Tibial artery (tissue), 4 donors: ENCODE measurements around the gene NDRG3.
"Not testable (repeated sequence)": the region's sequence is repeated elsewhere in the genome, so short reads cannot be mapped to it uniquely, and the experiment has no call there.

Experiments used
- DNase-seq, 2 donors: peaks; one replicate each; pipeline ENCODE4 v3.0.0-alpha.2; 2019
- H3K27ac ChIP-seq, 2 donors: fragments of 200-600 bp; sonication (generic) in 1 of 2; 1 replicate in 1 of 2; 2 replicates in 1 of 2; pipeline ENCODE4 v1.5.1; 2018 to 2019; ENCODE audit warnings: mild to moderate bottlenecking in 1 of 2
- H3K27me3 ChIP-seq, 2 donors: fragments of 200-600 bp; sonication (generic) in 1 of 2; one replicate each; pipeline versions ENCODE4 v1.5.1 to v1.6.0; 2016 to 2019
- H3K36me3 ChIP-seq, 3 donors: fragments of 200-600 bp; sonication (generic) in 2 of 3; one replicate each; pipeline ENCODE4 v1.5.1; 2016 to 2019; ENCODE audit warnings: mild to moderate bottlenecking in 2 of 3
- H3K4me1 ChIP-seq, 4 donors: fragments of 200-600 bp; sonication (generic) in 2 of 4; 1 replicate in 3 of 4; 2 replicates in 1 of 4; pipeline ENCODE4 v1.5.1; 2016 to 2019
- H3K4me3 ChIP-seq, 2 donors: fragments of 200-600 bp; sonication (generic) in 1 of 2; 1 replicate in 1 of 2; 2 replicates in 1 of 2; pipeline ENCODE4 v1.5.1; 2018 to 2019; ENCODE audit warnings: mild to moderate bottlenecking in 2 of 2
- H3K9me3 ChIP-seq, 3 donors: fragments of 200-600 bp; sonication (generic) in 1 of 3; one replicate each; pipeline ENCODE4 v1.5.1; 2016 to 2019
- intact Hi-C: fragments of 100-400 bp; cut with DNase I; formaldehyde crosslinking; loops from one replicate; pipeline ENCODE4 v1.15.0; 2023; ENCODE audit warnings: low total_unique reads
- TF ChIP-seq, protein P1 (sequence below), 2 experiments: fragments of 200-600 bp in 1 of 2; fragments of 450-650 bp in 1 of 2; IDR thresholded peaks; one replicate each; pipeline ENCODE4 v1.5.1; 2017 to 2019; ENCODE audit warnings: antibody characterized with exemption in 2 of 2, mild to moderate bottlenecking in 1 of 2, moderate library complexity in 1 of 2

Gene NDRG3

GRCh38 chr20:36700438-36700837 lies 45.5 kb downstream of the NDRG3 start:
- H3K4me3 ChIP-seq = no peak overlapping the region
- DNase-seq = no peak
- no peaks in the 10 kb centered on the region for H3K36me3 ChIP-seq
- H3K4me1 ChIP-seq = peaks cover 0 to 47% (median 14%) of the 10 kb centered on the region in 4 donors
- no peaks in the 10 kb centered on the region for H3K27me3 ChIP-seq
- intact Hi-C loops = no loop called here
- no peak overlapping the region for H3K27ac ChIP-seq
- TF ChIP-seq, protein P1, sequence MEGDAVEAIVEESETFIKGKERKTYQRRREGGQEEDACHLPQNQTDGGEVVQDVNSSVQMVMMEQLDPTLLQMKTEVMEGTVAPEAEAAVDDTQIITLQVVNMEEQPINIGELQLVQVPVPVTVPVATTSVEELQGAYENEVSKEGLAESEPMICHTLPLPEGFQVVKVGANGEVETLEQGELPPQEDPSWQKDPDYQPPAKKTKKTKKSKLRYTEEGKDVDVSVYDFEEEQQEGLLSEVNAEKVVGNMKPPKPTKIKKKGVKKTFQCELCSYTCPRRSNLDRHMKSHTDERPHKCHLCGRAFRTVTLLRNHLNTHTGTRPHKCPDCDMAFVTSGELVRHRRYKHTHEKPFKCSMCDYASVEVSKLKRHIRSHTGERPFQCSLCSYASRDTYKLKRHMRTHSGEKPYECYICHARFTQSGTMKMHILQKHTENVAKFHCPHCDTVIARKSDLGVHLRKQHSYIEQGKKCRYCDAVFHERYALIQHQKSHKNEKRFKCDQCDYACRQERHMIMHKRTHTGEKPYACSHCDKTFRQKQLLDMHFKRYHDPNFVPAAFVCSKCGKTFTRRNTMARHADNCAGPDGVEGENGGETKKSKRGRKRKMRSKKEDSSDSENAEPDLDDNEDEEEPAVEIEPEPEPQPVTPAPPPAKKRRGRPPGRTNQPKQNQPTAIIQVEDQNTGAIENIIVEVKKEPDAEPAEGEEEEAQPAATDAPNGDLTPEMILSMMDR (IDR thresholded peaks at IDR 0.05) = no peak
- no peaks in the 10 kb centered on the region for H3K9me3 ChIP-seq

DNA sequence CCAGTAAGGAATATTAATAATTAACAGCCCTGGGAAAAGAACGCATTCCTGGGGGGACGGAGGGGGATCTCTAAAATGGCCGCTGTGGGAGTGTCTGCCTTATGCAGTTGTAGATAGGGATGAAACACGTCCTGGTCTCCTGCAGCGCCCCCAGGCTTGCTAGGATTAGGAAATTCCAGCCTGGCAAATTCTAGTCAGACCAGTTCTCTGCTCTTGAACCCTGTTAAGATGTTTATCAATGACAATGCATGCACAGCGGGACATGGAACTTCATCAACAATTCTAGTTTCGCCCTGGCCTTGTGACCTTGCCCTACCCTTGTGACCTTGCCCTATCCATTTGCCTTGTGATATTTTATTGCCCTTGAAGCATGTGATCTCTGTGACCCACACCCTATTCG lies 50.4 kb downstream of the NDRG3 start:
- H3K27ac ChIP-seq, H3K4me1 ChIP-seq, H3K4me3 ChIP-seq, H3K36me3 ChIP-seq, H3K27me3 ChIP-seq, H3K9me3 ChIP-seq, DNase-seq, intact Hi-C loops: not testable (repeated sequence)

DNA sequence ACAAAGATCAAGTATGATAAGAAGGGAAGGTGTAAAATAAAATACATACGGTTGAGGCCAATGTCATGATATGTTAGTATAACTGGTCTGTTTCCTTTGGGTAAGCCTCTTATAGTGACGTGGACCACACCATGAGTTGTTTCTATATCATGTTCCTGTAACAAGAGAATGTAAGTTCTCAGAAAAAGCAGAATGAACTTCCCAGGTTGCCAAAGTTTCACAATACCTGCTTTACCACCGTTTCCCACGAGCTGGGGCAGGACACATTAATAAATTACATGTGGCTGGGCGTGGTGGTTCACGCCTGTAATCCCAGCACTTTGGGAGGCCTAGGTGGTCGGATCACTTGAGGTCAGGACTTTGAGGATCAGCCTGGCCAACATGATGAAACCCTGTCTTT lies 57.3 kb downstream of the NDRG3 start:
- Histone ChIP-seq H3K4me1 (no peaks in the 10 kb centered on the region), H3K27me3 (no peaks in the 10 kb centered on the region), H3K36me3 (peaks cover 19 to 50% (median 20%) of the 10 kb centered on the region in 3 donors), H3K4me3 (no peak overlapping the region), H3K27ac (no peak overlapping the region), H3K9me3 (no peaks in the 10 kb centered on the region)
- intact Hi-C loops = no loop called here
- DNase-seq = no peak
- TF ChIP-seq, protein P1 (IDR thresholded peaks at IDR 0.05) = no peak

DNA sequence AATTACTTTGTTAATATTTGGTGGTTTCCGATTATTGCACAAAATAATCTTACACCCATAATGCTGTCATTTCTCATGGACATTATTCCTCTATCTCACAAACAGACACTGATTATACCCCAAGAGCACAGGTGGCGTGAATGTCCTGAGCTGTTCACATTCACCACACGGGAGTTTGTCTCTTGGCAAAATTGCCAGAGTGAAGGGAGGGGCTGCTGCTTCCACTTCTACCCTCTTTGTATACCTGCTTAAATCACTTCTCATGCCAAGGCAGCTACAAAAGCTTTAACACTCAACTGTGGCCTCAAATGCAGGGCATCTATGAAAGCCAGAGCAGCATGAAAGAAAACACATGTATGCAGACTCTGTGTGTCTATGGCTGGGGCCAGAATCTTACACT lies 58.0 kb downstream of the NDRG3 start:
- Histone ChIP-seq H3K9me3 (no peaks in the 10 kb centered on the region), H3K4me3 (no peak overlapping the region), H3K4me1 (no peaks in the 10 kb centered on the region), H3K27me3 (no peaks in the 10 kb centered on the region), H3K27ac (no peak overlapping the region), H3K36me3 (peaks cover 21 to 55% (median 21%) of the 10 kb centered on the region in 3 donors)
- intact Hi-C loops = no loop called here
- TF ChIP-seq, protein P1 (IDR thresholded peaks at IDR 0.05) = no peak
- no peak for DNase-seq

- H3K9me3 ChIP-seq = no peaks in the 10 kb centered on the region
- TF ChIP-seq, protein P1 (IDR thresholded peaks at IDR 0.05) = no peak
- H3K4me3 ChIP-seq = no peak overlapping the region
- no peak overlapping the region for H3K27ac ChIP-seq
- H3K4me1 ChIP-seq = no peaks in the 10 kb centered on the region
- DNase-seq = no peak
- H3K27me3 ChIP-seq = no peaks in the 10 kb centered on the region
- intact Hi-C loops = no loop called here
- H3K36me3 ChIP-seq = peaks cover 30 to 65% (median 30%) of the 10 kb centered on the region in 3 donors
These were observed 58.9 kb downstream of the NDRG3 start for GRCh38 chr20:36686944-36687343.

DNA sequence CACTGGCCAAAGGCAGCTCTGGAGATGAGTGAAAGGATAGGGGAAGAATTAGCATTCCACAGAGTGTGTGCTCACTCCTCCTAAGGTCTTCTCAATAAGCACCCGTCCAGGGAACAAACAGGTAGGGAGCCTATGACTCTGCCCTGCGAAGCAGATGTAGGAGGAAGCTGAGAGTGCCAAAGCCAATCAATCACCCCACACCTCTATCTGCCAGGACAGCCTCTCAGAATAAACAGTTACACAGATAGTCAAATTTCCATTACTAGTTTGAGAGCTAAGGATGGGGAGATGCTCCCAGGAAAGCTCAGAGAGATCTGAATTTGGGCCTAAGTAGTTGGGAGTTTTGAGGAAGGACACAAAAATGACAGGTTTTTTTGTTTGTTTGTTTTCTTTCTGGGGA lies 59.4 kb downstream of the NDRG3 start:
- Histone ChIP-seq H3K27ac (no peak overlapping the region), H3K4me3 (no peak overlapping the region), H3K36me3 (peaks cover 34 to 69% (median 34%) of the 10 kb centered on the region in 3 donors), H3K4me1 (no peaks in the 10 kb centered on the region), H3K27me3 (no peaks in the 10 kb centered on the region), H3K9me3 (no peaks in the 10 kb centered on the region)
- intact Hi-C loops = no loop called here
- no peak for DNase-seq
- TF ChIP-seq, protein P1 (IDR thresholded peaks at IDR 0.05) = no peak
